GM06990 (cell line): Measurements from ENCODE around the gene NES.

ENCODE experiments used
- DNase-seq: peaks from one replicate; pipeline ENCODE4 v3.0.0-alpha.2; 2011; ENCODE audit not compliant: insufficient read length; ENCODE audit errors: extremely low read depth
- H3K27me3 ChIP-seq: replicated peaks from 2 replicates; pipeline ENCODE4 v1.6.0; 2011; ENCODE audit warnings: low read length; ENCODE audit not compliant: control insufficient read depth, insufficient read depth
- H3K36me3 ChIP-seq: 2 replicates; pipeline ENCODE4 v1.5.1; 2011; ENCODE audit warnings: low read length; ENCODE audit not compliant: control insufficient read depth, insufficient read depth
- H3K4me3 ChIP-seq: replicated peaks from 2 replicates; pipeline ENCODE4 v1.5.1; 2011; ENCODE audit warnings: low read depth, mild to moderate bottlenecking, control low read depth, low read length
- TF ChIP-seq, protein P1 (sequence below): IDR thresholded peaks from 2 replicates; pipeline ENCODE4 v1.5.1; 2011; ENCODE audit warnings: low read length, control low read depth, mild to moderate bottlenecking, inconsistent platforms; ENCODE audit not compliant: insufficient read depth, poor library complexity, severe bottlenecking

Gene NES

DNA sequence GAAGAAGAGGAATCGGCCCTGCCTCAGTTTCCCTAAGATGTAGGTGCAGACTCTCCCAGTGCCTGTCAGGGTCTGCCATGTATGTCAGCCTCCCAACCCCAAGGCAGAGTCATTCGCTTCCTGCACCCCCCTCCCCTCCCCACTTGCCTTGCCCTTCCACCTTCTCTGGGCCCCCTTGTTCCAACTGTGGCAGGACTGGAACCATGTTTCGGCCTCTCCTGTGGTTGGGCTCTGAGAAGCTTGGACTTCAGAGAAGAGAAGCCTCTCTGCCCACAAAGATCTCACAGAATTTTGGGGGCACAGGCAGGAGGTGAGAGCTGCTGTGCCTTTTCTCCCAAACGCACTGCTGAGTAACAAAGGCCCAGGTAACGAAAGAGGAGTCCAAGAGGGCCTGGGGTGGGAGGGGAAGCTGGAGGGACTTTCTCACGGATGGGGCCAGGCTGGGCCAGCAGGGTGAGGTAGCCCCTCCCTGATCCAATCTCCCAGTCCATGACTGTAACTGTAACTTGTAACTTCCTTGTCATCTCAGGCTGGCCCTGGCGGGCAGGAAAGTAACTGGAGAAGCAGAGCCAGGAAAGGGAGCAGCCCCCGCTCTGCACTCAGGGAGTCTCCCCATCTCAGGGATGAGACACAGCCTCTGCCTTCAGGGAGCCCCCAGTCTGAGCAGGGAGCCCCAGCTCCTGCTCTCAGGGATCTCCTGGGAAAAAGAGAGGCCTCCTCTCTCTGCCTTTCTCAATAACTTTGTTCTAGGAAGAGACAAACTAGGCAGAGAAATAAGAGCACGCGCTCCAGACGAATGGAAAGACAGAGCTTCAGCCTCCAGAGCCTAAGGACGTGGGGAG, 16.9 kb upstream of the NES start:
- Histone ChIP-seq H3K4me3 (no peak overlapping the region), H3K27me3 (peaks cover 1% of the 10 kb centered on the region), H3K36me3 (no peaks in the 10 kb centered on the region)
- no peak for DNase-seq
- TF ChIP-seq, protein P1, sequence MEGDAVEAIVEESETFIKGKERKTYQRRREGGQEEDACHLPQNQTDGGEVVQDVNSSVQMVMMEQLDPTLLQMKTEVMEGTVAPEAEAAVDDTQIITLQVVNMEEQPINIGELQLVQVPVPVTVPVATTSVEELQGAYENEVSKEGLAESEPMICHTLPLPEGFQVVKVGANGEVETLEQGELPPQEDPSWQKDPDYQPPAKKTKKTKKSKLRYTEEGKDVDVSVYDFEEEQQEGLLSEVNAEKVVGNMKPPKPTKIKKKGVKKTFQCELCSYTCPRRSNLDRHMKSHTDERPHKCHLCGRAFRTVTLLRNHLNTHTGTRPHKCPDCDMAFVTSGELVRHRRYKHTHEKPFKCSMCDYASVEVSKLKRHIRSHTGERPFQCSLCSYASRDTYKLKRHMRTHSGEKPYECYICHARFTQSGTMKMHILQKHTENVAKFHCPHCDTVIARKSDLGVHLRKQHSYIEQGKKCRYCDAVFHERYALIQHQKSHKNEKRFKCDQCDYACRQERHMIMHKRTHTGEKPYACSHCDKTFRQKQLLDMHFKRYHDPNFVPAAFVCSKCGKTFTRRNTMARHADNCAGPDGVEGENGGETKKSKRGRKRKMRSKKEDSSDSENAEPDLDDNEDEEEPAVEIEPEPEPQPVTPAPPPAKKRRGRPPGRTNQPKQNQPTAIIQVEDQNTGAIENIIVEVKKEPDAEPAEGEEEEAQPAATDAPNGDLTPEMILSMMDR, result no peak

DNA sequence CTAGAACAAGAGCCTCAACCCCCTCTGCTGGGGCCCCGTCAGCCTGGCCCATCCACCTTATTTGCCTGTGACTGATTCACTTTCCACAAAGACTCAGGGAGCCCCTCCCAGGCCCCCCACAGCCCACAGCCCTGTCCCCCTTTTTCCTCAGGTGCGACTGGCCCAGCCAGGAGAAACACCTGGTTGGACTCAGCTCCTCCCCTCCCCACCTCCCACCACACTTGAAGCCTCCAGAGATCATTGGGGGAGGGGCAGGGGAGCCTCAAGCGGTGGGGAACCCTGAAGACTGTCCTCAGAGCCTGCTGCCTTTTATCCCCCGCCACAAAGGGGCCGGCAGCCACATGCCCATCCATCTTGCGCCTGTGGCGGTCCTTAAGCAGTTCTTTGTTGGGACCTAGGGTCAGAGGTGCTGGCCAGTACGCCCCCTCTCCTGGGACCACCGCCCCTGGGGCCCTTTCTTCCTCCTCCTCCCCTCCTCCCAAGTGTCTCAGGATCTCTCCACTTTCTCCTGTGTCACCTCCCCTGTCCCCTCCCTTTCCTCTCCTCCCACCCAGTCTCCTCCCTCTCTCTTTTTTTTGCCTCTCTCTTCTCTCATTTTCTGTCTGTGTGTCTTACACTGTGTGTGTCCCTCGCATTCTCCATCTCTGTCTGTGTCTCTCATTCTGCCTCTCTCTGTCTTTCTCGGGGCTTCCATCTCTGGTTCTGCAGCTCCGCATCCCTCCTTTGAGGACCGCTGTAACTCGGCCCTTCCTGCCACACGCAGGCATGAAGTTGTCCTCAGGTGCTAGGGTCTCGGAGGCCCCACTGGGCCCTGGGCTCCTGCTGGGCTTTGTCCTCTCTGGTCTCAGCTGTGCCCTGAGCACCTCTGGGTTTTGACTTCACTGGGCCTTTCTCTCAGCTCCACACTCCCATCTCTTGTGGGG, 16.0 kb upstream of the NES start:
- TF ChIP-seq, protein P1, result no peak
- Histone ChIP-seq H3K4me3 (no peak overlapping the region), H3K36me3 (no peaks in the 10 kb centered on the region), H3K27me3 (peaks cover 1% of the 10 kb centered on the region)
- no peak for DNase-seq

DNA sequence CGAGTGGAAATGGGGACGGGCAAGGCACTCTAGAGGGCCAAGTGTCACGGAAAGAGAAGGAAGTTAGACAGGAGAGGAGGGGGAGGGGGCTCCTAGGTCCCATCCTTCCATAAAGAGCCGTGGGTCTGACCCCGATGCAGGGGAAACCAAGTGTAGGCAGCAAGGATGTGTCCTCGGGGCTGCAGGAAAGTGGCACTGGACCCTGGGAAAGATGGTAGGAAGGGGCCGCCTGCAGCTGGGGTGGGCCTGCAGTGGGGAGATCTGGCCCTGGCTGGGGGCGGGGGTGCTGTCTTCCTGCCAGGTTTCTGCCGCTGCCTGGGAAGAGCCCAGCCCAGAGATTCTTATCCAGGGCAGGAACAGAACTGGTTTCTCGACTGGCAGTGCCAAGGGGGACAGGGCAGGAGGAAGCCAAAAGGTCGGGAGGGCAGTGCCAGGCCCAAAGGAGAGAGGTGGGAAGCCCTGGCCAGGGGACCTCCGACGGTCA, 15.3 kb upstream of the NES start:
- no peaks in the 10 kb centered on the region for H3K36me3 ChIP-seq
- no peak overlapping the region for H3K4me3 ChIP-seq
- peaks cover 1% of the 10 kb centered on the region for H3K27me3 ChIP-seq
- TF ChIP-seq, protein P1, result no peak
- DNase-seq, result no peak

DNA sequence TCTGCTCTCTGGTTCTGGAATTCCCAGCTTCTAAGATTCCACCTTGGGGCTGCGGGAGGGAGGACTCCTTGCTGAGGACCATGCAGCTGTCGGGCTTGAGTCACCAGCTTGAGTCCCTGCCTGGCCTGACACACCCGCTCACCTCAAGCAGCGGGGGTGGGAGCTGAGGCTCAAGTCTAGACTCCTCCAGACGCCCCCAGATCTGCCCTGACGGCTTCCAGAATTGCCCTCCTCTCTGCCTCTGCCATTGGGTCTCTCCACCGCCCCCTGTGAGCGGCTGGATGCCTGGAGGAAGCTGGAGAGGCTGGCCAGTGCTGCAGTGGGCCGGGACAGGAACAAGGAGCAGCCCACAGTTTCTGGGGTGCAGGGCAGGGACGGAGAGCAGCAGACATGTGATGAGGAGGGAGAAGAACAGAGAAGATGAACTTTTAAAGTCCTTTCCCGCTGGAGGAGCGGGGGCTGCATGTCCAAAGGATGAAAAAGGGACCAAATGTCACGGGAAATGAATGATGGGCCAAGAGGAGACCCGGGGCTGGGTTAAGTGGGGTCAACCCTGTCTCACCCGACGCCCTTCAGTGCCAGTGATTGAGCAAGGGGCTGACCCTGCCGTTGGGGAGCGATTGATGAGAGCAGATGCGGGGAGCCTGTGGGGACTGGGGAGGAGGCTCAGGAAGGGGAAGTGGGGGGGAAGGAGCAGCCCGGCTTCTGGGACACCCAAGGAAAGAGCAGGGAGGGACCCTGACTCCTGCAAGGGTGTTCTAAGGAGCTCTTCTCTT, 14.6 kb upstream of the NES start:
- H3K4me3 ChIP-seq, result no peak overlapping the region
- peaks cover 1% of the 10 kb centered on the region for H3K27me3 ChIP-seq
- no peaks in the 10 kb centered on the region for H3K36me3 ChIP-seq
- DNase-seq, result no peak
- TF ChIP-seq, protein P1, result no peak

DNA sequence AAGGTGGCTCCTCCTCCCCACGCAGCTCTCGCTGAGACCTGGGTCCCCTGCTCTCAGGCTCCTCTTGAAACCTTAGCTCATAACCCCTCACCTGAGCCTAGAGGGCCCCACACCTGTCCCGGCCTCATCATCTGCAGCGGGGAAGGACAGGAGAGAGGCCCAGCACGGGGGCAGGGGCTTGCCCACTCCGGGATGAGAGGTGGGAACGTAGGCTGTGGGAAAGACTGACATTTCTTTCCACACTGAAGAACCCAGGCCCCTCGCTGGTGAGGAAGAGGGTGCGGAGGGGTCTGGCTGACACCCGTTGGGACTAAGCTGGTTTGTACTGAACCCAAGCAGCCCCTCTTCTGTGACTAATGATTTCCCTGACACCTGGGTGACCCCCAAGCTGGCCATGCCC, 14.0 kb upstream of the NES start:
- Histone ChIP-seq H3K27me3 (peaks cover 1% of the 10 kb centered on the region), H3K4me3 (no peak overlapping the region), H3K36me3 (no peaks in the 10 kb centered on the region)
- TF ChIP-seq, protein P1, result no peak
- DNase-seq, result no peak
